Body of pancreas (tissue), 4 donors: Measurements from ENCODE around the gene FAM234A. TPM values are rescaled to one million over a fixed set of nuclear protein-coding genes. Genes with fewer than 3 reads are reported as not detected.
"Not testable (repeated sequence)": the region's sequence is repeated elsewhere in the genome, so short reads cannot be mapped to it uniquely, and the experiment has no call there.

Experiments
- ATAC-seq: fragments of 150-250 bp; one replicate; pipeline ENCODE4 v1.9.1; 2016
- DNase-seq, 4 donors: peaks; one replicate each; pipeline ENCODE4 v3.0.0-alpha.2; 2019
- H3K27ac ChIP-seq, 4 donors: fragments of 200-600 bp; sonication (generic); 1 replicate in 3 of 4; 2 replicates in 1 of 4; pipeline versions ENCODE4 v1.5.1 to v1.6.1; 2016 to 2019; ENCODE audit warnings: mild to moderate bottlenecking in 1 of 4, mixed read lengths in 1 of 4, moderate library complexity in 1 of 4
- H3K27me3 ChIP-seq, 2 donors: fragments of 200-600 bp; sonication (generic); one replicate each; pipeline ENCODE4 v1.6.0; 2016; ENCODE audit warnings: mild to moderate bottlenecking in 1 of 2
- H3K36me3 ChIP-seq, 2 donors: fragments of 200-600 bp; sonication (generic); replicated peaks in 1 of 2; 2 replicates each; pipeline ENCODE4 v1.5.1; 2016; ENCODE audit warnings: low read depth in 2 of 2; ENCODE audit not compliant: insufficient read depth in 1 of 2
- H3K4me1 ChIP-seq: fragments of 200-600 bp; sonication (generic); one replicate; pipeline ENCODE4 v1.6.0; 2016
- H3K4me3 ChIP-seq, 2 donors: fragments of 200-600 bp; sonication (generic); 1 replicate in 1 of 2; 2 replicates in 1 of 2; pipeline ENCODE4 v1.5.1; 2016 to 2019
- H3K9me3 ChIP-seq, 3 donors: fragments of 200-600 bp; sonication (generic); 1 replicate in 2 of 3; 2 replicates in 1 of 3; pipeline ENCODE4 v1.5.1; 2016
- CTCF ChIP-seq, 7 experiments: fragments of 450-650 bp in 4 of 7; fragments of 200-600 bp in 3 of 7; sonication (generic) in 3 of 7; IDR thresholded peaks; one replicate each; pipeline ENCODE4 v1.5.1; 2016 to 2019; ENCODE audit warnings: antibody characterized with exemption in 7 of 7
- POLR2A ChIP-seq, 3 donors: fragments of 450-650 bp; IDR thresholded peaks; one replicate each; pipeline ENCODE4 v1.6.1; 2016; ENCODE audit warnings: antibody characterized with exemption in 3 of 3, mild to moderate bottlenecking in 2 of 3
- WGBS, 2 donors: methylation state at CpG; one replicate each; pipeline ENCODE4 v1.1.5; 2017; 5-methylcytosine and 5-hydroxymethylcytosine counted together
- intact Hi-C: fragments of 100-400 bp; cut with DNase I; formaldehyde crosslinking; loops from one replicate; pipeline ENCODE4 v1.15.1; 2023
- total RNA-seq, 2 donors: library from RNA; depleted of rRNA; stranded (reverse); fragments of >200 nt; gene quantifications; one replicate each; pipeline ENCODE4 v1.1.0, GENCODE V29; 2016

Gene FAM234A
- total RNA-seq, 2 donors from 2014 or later, result 44.2 to 50.8 TPM

GRCh38 chr16:194516-194915 is 40.1 kb upstream of the FAM234A start:
- ATAC-seq (no peak), DNase-seq (no peak)
- intact Hi-C loops, result no loop called here
- 94 to 97% methylated on average over 6 of the region's 6 CpGs for WGBS, 2 donors
- H3K4me1 ChIP-seq, result no peaks in the 10 kb centered on the region
- H3K27me3 ChIP-seq, result no peaks in the 10 kb centered on the region
- TF ChIP-seq POLR2A (IDR thresholded peaks at IDR 0.05) (no peak), CTCF (IDR thresholded peaks at IDR 0.05) (no peak)
- H3K9me3 ChIP-seq, result no peaks in the 10 kb centered on the region
- H3K4me3 ChIP-seq, result no peak overlapping the region
- H3K27ac ChIP-seq, result no peak overlapping the region
- H3K36me3 ChIP-seq, result peaks cover 16 to 55% of the 10 kb centered on the region in 2 donors

- no peak overlapping the region for H3K27ac ChIP-seq
Measured at GRCh38 chr16:200388-200787, 34.2 kb upstream of the FAM234A start.

DNA sequence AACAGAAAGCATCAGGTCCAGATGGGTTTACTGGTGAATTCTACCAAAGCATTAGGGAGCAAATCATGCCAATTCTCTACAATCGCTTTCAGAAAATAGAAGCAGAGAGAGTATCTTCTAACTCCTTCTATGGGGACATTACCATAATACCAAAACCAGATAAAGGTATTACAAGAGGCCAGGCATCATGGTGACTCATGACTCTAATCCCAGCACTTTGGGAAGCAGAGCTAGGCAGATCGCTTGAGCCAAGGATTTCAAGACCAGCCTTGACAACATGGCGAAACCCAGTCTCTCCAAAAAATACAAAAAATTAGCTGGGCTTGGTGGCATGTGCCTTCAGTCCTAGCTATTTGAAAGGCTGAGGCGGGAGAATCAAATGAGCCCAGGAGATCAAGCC is 31.4 kb upstream of the FAM234A start:
- Histone ChIP-seq H3K4me1 (no peaks in the 10 kb centered on the region), H3K27ac (no peak overlapping the region), H3K9me3 (no peaks in the 10 kb centered on the region), H3K4me3 (no peak overlapping the region), H3K36me3 (peaks cover 8 to 44% of the 10 kb centered on the region in 2 donors), H3K27me3 (no peaks in the 10 kb centered on the region)
- DNase-seq, result no peak
- ATAC-seq, result no peak
- intact Hi-C loops, result no loop called here
- no peak for TF ChIP-seq POLR2A (IDR thresholded peaks at IDR 0.05)
- no peak for TF ChIP-seq CTCF (IDR thresholded peaks at IDR 0.05)
- 96 to 100% methylated on average over 4 of the region's 4 CpGs for WGBS, 2 donors

More at GRCh38 chr16:200388-200787, 34.2 kb upstream of the FAM234A start:
- no peak for ATAC-seq
- Histone ChIP-seq H3K9me3 (no peaks in the 10 kb centered on the region), H3K4me1 (no peaks in the 10 kb centered on the region), H3K27me3 (no peaks in the 10 kb centered on the region), H3K36me3 (peaks cover 16 to 42% of the 10 kb centered on the region in 2 donors), H3K4me3 (no peak overlapping the region)
- TF ChIP-seq POLR2A (IDR thresholded peaks at IDR 0.05), result no peak
- intact Hi-C loops, result no loop called here
- 86 to 99% methylated on average over 5 of the region's 5 CpGs for WGBS, 2 donors
- DNase-seq, result no peak

GRCh38 chr16:204046-204445 is 30.6 kb upstream of the FAM234A start:
- DNase-seq, H3K27me3 ChIP-seq, intact Hi-C loops, H3K4me1 ChIP-seq, ATAC-seq, H3K9me3 ChIP-seq, H3K4me3 ChIP-seq, H3K27ac ChIP-seq: not testable (repeated sequence)
- 91 to 92% methylated on average over 9 of the region's 9 CpGs for WGBS, 2 donors
- H3K36me3 ChIP-seq, result peaks cover under 1 to 36% of the 10 kb centered on the region in 2 donors

GRCh38 chr16:209359-209758 is 25.3 kb upstream of the FAM234A start:
- WGBS, 2 donors, result 90% methylated on average over 4 of the region's 4 CpGs
- H3K27me3 ChIP-seq, intact Hi-C loops, H3K4me1 ChIP-seq, H3K4me3 ChIP-seq, H3K27ac ChIP-seq, H3K9me3 ChIP-seq, ATAC-seq, DNase-seq: not testable (repeated sequence)
- H3K36me3 ChIP-seq, result peaks cover 0 to 19% of the 10 kb centered on the region in 2 donors

DNA sequence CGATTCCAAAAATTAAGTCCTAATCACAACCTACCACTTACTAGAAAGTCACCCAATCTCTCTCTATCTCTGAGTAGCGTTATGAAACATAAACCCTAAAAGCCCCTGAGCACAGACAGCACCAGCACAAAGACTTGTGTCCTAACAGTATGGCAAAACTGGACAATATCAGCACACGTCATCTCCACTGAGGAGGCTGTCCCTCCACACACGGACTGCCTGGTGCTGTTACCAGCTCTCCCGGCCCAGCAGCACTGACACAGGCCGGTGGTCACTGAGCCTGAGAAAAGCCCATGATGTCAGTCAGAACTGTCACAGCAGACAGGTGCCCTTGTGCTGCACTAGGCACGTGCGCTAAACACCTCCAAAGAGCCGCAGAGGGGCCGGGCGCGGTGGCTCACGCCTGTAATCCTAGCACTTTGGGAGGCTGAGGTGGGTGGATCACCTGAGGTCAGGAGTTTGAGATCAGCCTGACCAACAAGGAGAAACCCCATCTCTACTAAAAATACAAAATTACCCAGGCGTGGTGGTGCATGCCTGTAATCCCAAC is 22.9 kb upstream of the FAM234A start:
- 87 to 89% methylated on average over 3 to 14 of the region's 14 CpGs for WGBS, 2 donors
- H3K27me3 ChIP-seq, ATAC-seq, DNase-seq, H3K9me3 ChIP-seq, intact Hi-C loops, H3K36me3 ChIP-seq, H3K4me1 ChIP-seq, H3K27ac ChIP-seq, H3K4me3 ChIP-seq: not testable (repeated sequence)

- no peaks in the 10 kb centered on the region for H3K9me3 ChIP-seq
- no peak overlapping the region for H3K27ac ChIP-seq
- H3K36me3 ChIP-seq, result peaks cover 0 to 2% of the 10 kb centered on the region in 2 donors
- no peak overlapping the region for H3K4me3 ChIP-seq
- intact Hi-C loops, result no loop called here
- ATAC-seq (no peak), DNase-seq (no peak)
- H3K27me3 ChIP-seq, result no peaks in the 10 kb centered on the region
- 74 to 84% methylated on average over 3 of the region's 3 CpGs for WGBS, 2 donors
- TF ChIP-seq POLR2A (IDR thresholded peaks at IDR 0.05) (no peak), CTCF (IDR thresholded peaks at IDR 0.05) (no peak)
- no peaks in the 10 kb centered on the region for H3K4me1 ChIP-seq
Measured at GRCh38 chr16:212999-213398, 21.6 kb upstream of the FAM234A start.
